ENCODE data around the gene BPTF.
A peak's percentile ranks its signal among the peaks of the same experiment; 100 is the strongest.

BPTF gene

GRCh38 chr17:67824735-67825626 is at the start of gene BPTF:
Gene BPTF (plus strand): TSS chr17:67825503. CDS start chr17:67825725, 222 bp downstream.
- DNase-seq (ENCODE audit: low spot score): peak; percentile 95

- peak; percentile 49 for DNase-seq (ENCODE audit: low spot score)
Observed at GRCh38 chr17:67779098-67779672, 46.1 kb upstream of the BPTF start.

GRCh38 chr17:67784364-67785121 is 40.8 kb upstream of the BPTF start:
- DNase-seq (ENCODE audit: low spot score): no peak

- DNase-seq (ENCODE audit: low spot score): no peak
Observed at GRCh38 chr17:67785122-67785477, 40.2 kb upstream of the BPTF start.

GRCh38 chr17:67785504-67785903 is 39.8 kb upstream of the BPTF start:
- DNase-seq (ENCODE audit: low spot score): no peak

- DNase-seq (ENCODE audit: low spot score): peak; percentile 93
Observed at GRCh38 chr17:67800495-67800928, 24.8 kb upstream of the BPTF start.

GRCh38 chr17:67801626-67802175 is 23.6 kb upstream of the BPTF start:
- peak; percentile 27 for DNase-seq (ENCODE audit: low spot score)

- no peak for DNase-seq (ENCODE audit: low spot score)
Observed at GRCh38 chr17:67810464-67810863, 14.8 kb upstream of the BPTF start.

- DNase-seq (ENCODE audit: low spot score): peak; percentile 57
Observed at GRCh38 chr17:67812380-67812779, 12.9 kb upstream of the BPTF start.

- DNase-seq (ENCODE audit: low spot score): peak; percentile 74
Observed at GRCh38 chr17:67813803-67814180, 11.5 kb upstream of the BPTF start.

GRCh38 chr17:67818110-67819002 is 6.9 kb upstream of the BPTF start:
- DNase-seq (ENCODE audit: low spot score): peak; percentile 95

GRCh38 chr17:67819722-67820121 is 5.6 kb upstream of the BPTF start:
- DNase-seq (ENCODE audit: low spot score): no peak

GRCh38 chr17:67821871-67822367 is 3.4 kb upstream of the BPTF start:
- DNase-seq (ENCODE audit: low spot score): no peak

- peak; percentile 75 for DNase-seq (ENCODE audit: low spot score)
Observed at GRCh38 chr17:67825627-67826601, 611 bp downstream of the BPTF start.

GRCh38 chr17:67829331-67829730 is 4.0 kb downstream of the BPTF start:
- DNase-seq (ENCODE audit: low spot score): no peak

GRCh38 chr17:67830440-67830839 is 5.1 kb downstream of the BPTF start:
- DNase-seq (ENCODE audit: low spot score): no peak

GRCh38 chr17:67831268-67831667 is 6.0 kb downstream of the BPTF start:
- no peak for DNase-seq (ENCODE audit: low spot score)

- no peak for DNase-seq (ENCODE audit: low spot score)
Observed at GRCh38 chr17:67833134-67833533, 7.8 kb downstream of the BPTF start.

- no peak for DNase-seq (ENCODE audit: low spot score)
Observed at GRCh38 chr17:67833946-67834631, 8.8 kb downstream of the BPTF start.

All from NAMALWA (cell line).